Measurements from ENCODE around the gene PHACTR3.

Gene PHACTR3

GRCh38 chr20:59822291-59823029 lies 218.1 kb downstream of the PHACTR3 start:
- no peak for DNase-seq

GRCh38 chr20:59823030-59823423 lies 218.7 kb downstream of the PHACTR3 start:
- DNase-seq: no peak

- DNase-seq: no peak
Observed at GRCh38 chr20:59823491-59824259, 219.3 kb downstream of the PHACTR3 start.

GRCh38 chr20:59824711-59825562 lies 220.6 kb downstream of the PHACTR3 start:
- DNase-seq: no peak

GRCh38 chr20:59825563-59825920 lies 221.2 kb downstream of the PHACTR3 start:
- DNase-seq: no peak

- DNase-seq: no peak
Observed at GRCh38 chr20:59825944-59826759, 221.8 kb downstream of the PHACTR3 start.

- no peak for DNase-seq
Observed at GRCh38 chr20:59827138-59828056, 223.1 kb downstream of the PHACTR3 start.

- no peak for DNase-seq
Observed at GRCh38 chr20:59828125-59829053, 224.0 kb downstream of the PHACTR3 start.

- DNase-seq: no peak
Observed at GRCh38 chr20:59829054-59829785, 224.9 kb downstream of the PHACTR3 start.

GRCh38 chr20:59829786-59830664 lies 225.7 kb downstream of the PHACTR3 start:
- DNase-seq: no peak

- DNase-seq: no peak
Observed at GRCh38 chr20:59830665-59831023, 226.3 kb downstream of the PHACTR3 start.

- DNase-seq: no peak
Observed at GRCh38 chr20:59831024-59831915, 226.9 kb downstream of the PHACTR3 start.

GRCh38 chr20:59831916-59832270 lies 227.6 kb downstream of the PHACTR3 start:
- no peak for DNase-seq

- no peak for DNase-seq
Observed at GRCh38 chr20:59832406-59833363, 228.3 kb downstream of the PHACTR3 start.

GRCh38 chr20:59835057-59835447 lies 230.7 kb downstream of the PHACTR3 start:
- DNase-seq: no peak
